ENCODE results near the gene ZNF784.
"Not testable (repeated sequence)": the region's sequence is repeated elsewhere in the genome, so short reads cannot be mapped to it uniquely, and the experiment has no call there.

Gene ZNF784

DNA sequence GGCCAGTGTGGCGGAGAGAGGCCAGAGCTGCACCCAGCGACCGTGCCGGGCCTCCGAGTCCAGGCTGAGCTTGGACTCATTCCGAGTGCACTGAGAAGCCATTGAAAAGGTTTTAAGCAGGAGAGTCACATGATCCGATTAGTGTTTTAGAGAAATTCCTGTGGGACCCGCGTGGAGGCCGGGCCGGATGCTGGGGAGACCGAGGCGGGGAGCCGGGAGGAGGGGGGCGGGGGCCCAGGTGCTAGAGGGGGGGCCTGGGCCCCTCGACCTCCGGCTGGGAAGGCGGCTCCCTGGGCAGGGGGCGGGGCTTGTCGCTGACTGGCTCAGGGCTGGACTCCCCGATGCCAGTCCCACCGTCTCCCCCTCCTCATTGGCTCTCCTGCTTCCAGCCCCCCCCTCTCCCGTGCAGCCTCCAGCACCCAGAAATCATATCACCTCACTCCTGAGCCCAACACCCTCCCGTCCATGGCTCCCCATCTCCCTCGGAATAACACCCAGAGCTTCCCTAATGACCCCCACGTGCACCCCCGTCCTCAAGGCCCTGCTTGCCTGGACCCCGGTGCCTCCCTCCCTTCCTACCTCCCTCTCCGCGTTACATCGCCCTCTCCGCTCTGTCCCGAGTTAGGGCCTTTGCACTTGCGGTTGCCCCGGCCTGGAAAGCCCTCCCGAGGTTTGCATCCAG lies 38.6 kb downstream of the ZNF784 start:
- Histone ChIP-seq H3K4me3 (ENCODE audit: low read length) (peak overlapping the region; percentile 86), H3K9me2 (replicated peaks; ENCODE audit: control insufficient read depth, low read length) (no peaks in the 10 kb centered on the region), H3K4me2 (ENCODE audit: low read length) (peak overlapping the region; percentile 87), H3K27me3 (ENCODE audit: control insufficient read depth, low read length) (no peaks in the 10 kb centered on the region), H4K20me1 (ENCODE audit: control insufficient read depth, insufficient read depth, low read depth, low read length) (no peaks in the 10 kb centered on the region), H3K4me1 (ENCODE audit: control insufficient read depth, low read length) (peaks cover 41% of the 10 kb centered on the region), H3K79me2 (ENCODE audit: control insufficient read depth, low read length) (peaks cover 4% of the 10 kb centered on the region), H3K36me3 (ENCODE audit: control insufficient read depth, low read length) (no peaks in the 10 kb centered on the region), H3K27ac (ENCODE audit: low read depth, low read length) (peak overlapping the region; percentile 54), H3F3A (ENCODE audit: control insufficient read depth, insufficient read depth) (peaks cover 36% of the 10 kb centered on the region), H3K9me3 (ENCODE audit: control insufficient read depth, insufficient read depth, low read length) (no peaks in the 10 kb centered on the region)
- TF ChIP-seq, protein P1, sequence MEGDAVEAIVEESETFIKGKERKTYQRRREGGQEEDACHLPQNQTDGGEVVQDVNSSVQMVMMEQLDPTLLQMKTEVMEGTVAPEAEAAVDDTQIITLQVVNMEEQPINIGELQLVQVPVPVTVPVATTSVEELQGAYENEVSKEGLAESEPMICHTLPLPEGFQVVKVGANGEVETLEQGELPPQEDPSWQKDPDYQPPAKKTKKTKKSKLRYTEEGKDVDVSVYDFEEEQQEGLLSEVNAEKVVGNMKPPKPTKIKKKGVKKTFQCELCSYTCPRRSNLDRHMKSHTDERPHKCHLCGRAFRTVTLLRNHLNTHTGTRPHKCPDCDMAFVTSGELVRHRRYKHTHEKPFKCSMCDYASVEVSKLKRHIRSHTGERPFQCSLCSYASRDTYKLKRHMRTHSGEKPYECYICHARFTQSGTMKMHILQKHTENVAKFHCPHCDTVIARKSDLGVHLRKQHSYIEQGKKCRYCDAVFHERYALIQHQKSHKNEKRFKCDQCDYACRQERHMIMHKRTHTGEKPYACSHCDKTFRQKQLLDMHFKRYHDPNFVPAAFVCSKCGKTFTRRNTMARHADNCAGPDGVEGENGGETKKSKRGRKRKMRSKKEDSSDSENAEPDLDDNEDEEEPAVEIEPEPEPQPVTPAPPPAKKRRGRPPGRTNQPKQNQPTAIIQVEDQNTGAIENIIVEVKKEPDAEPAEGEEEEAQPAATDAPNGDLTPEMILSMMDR (IDR thresholded peaks at IDR 0.05; ENCODE audit: low read depth, low read length, poor library complexity, severe bottlenecking) = no peak
- no peak for TF ChIP-seq EZH2phosphoT487 (IDR thresholded peaks at IDR 0.05; ENCODE audit: borderline replicate concordance, low read length)

DNA sequence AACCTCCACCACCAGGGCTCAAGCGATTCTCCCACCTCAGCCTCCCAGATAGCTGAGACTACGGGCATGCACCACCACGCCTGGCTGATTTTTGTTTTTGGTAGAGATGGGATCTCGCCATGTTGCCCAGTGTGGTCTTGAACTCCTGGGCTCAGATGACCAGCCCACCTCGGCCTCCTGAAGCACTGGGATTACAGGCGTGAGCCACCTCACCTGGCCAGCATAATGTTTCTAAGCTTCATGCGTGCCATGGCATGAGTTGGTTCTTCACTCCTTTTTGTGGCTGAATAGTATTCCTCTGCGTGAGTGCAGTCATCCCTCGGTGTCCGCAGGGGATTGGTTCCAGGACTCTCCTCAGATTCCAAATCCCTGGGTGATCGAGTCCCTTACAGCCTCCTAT lies 39.5 kb downstream of the ZNF784 start:
- Histone ChIP-seq H3K9me2 (replicated peaks; ENCODE audit: control insufficient read depth, low read length) (no peaks in the 10 kb centered on the region), H3K4me3 (ENCODE audit: low read length) (no peak overlapping the region), H3F3A (ENCODE audit: control insufficient read depth, insufficient read depth) (peaks cover 36% of the 10 kb centered on the region), H3K27ac (ENCODE audit: low read depth, low read length) (peak overlapping the region; percentile 54; the same call in 1 of the 2 replicates), H3K9me3 (ENCODE audit: control insufficient read depth, insufficient read depth, low read length) (no peaks in the 10 kb centered on the region), H3K36me3 (ENCODE audit: control insufficient read depth, low read length) (0 out of 2 replicates have a peak, but pooled peaks cover 4% of the 10 kb centered on the region), H3K79me2 (ENCODE audit: control insufficient read depth, low read length) (peaks cover 12% of the 10 kb centered on the region), H3K4me2 (ENCODE audit: low read length) (no peak overlapping the region), H4K20me1 (ENCODE audit: control insufficient read depth, insufficient read depth, low read depth, low read length) (no peaks in the 10 kb centered on the region), H3K27me3 (ENCODE audit: control insufficient read depth, low read length) (no peaks in the 10 kb centered on the region), H3K4me1 (ENCODE audit: control insufficient read depth, low read length) (peaks cover 44% of the 10 kb centered on the region)
- TF ChIP-seq, protein P1 (IDR thresholded peaks at IDR 0.05; ENCODE audit: low read depth, low read length, poor library complexity, severe bottlenecking) = no peak
- TF ChIP-seq EZH2phosphoT487 (IDR thresholded peaks at IDR 0.05; ENCODE audit: borderline replicate concordance, low read length) = no peak

DNA sequence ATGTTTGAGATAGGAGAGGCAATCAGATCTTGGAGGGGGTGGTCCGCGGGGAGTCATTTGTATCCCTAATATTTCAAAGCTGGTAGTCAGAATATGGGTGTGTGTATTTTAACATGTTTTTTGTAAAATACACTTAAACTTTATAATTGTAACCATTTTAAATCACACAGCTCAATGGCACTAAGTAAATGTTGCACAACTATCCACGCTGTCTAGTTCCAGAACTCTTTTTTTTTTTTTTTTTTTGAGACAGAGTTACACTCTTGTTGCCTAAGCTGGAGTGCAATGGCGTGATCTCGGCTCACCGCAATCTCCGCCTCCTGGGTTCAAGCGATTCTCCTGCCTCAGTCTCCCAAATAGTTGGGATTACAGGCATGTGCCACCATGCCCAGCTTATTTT lies 40.5 kb downstream of the ZNF784 start:
- H3K79me2 ChIP-seq (ENCODE audit: control insufficient read depth, low read length) = peaks cover 18% of the 10 kb centered on the region
- peaks cover 48% of the 10 kb centered on the region for H3K4me1 ChIP-seq (ENCODE audit: control insufficient read depth, low read length)
- peaks cover 36% of the 10 kb centered on the region for H3F3A ChIP-seq (ENCODE audit: control insufficient read depth, insufficient read depth)
- not testable (repeated sequence) for H3K9me3 ChIP-seq (ENCODE audit: control insufficient read depth, insufficient read depth, low read length); H3K4me2 ChIP-seq (ENCODE audit: low read length); H3K4me3 ChIP-seq (ENCODE audit: low read length); H3K27ac ChIP-seq (ENCODE audit: low read depth, low read length); H3K9me2 ChIP-seq (replicated peaks; ENCODE audit: control insufficient read depth, low read length); H3K27me3 ChIP-seq (ENCODE audit: control insufficient read depth, low read length); H3K36me3 ChIP-seq (ENCODE audit: control insufficient read depth, low read length); H4K20me1 ChIP-seq (ENCODE audit: control insufficient read depth, insufficient read depth, low read depth, low read length)

DNA sequence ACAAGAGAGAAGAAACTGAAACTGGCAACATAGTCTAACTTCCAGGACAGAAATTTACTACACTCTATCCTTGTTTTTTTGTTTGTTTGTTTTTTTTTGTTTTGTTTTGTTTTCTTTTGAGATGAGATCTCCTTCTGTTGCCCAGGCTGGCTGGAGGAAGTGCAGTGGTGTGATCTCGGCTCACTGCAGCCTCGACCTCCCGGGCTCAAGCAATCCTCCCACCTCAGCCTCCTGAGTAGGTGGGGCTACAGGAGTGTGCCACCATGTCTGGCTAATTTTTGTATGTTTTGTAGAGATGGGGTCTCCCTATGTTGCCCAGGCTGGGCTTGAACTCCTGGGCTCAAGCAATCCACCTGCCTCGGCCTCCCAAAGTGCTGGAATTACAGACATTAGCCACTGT lies 42.1 kb downstream of the ZNF784 start:
- not testable (repeated sequence) for H3K9me2 ChIP-seq (replicated peaks; ENCODE audit: control insufficient read depth, low read length); H3K9me3 ChIP-seq (ENCODE audit: control insufficient read depth, insufficient read depth, low read length); H3K4me2 ChIP-seq (ENCODE audit: low read length); H3K27me3 ChIP-seq (ENCODE audit: control insufficient read depth, low read length); H3K36me3 ChIP-seq (ENCODE audit: control insufficient read depth, low read length); H3K4me3 ChIP-seq (ENCODE audit: low read length); H3K27ac ChIP-seq (ENCODE audit: low read depth, low read length); H4K20me1 ChIP-seq (ENCODE audit: control insufficient read depth, insufficient read depth, low read depth, low read length)
- Histone ChIP-seq H3F3A (ENCODE audit: control insufficient read depth, insufficient read depth) (peaks cover 34% of the 10 kb centered on the region), H3K79me2 (ENCODE audit: control insufficient read depth, low read length) (peaks cover 21% of the 10 kb centered on the region), H3K4me1 (ENCODE audit: control insufficient read depth, low read length) (peaks cover 40% of the 10 kb centered on the region)

All from DOHH2 (cell line).